ENCODE measurements around the gene PDGFA. TPM values are rescaled to one million over a fixed set of nuclear protein-coding genes. Genes with fewer than 3 reads are reported as not detected.
"Not testable (repeated sequence)": the region's sequence is repeated elsewhere in the genome, so short reads cannot be mapped to it uniquely, and the experiment has no call there.

The PDGFA gene
- total and polyA plus RNA-seq, 7 experiments from 2014 or later = 0.16 to 2.6 (median 1.1) TPM; not detected in 3

GRCh38 chr7:552151-552867 is 32.7 kb upstream of the PDGFA start:
- peaks cover 0 to 18% (median 5%) of the 10 kb centered on the region in 5 donors for H3K36me3 Mint-ChIP-seq
- H3K4me3 Mint-ChIP-seq; intact Hi-C loops (cut with micrococcal nuclease); H3K27me3 Mint-ChIP-seq; ATAC-seq; H3K9me3 ChIP-seq (ENCODE audit: control insufficient read depth in 2 of 3, low read length in 3 of 3); DNase-seq; H3K4me3 ChIP-seq (ENCODE audit: low read length); H3K4me1 Mint-ChIP-seq; H3K27ac ChIP-seq (ENCODE audit: low read depth, low read length); H3K9me3 Mint-ChIP-seq; H3K27ac Mint-ChIP-seq; H3K27me3 ChIP-seq (ENCODE audit: control insufficient read depth in 2 of 2, insufficient read depth in 2 of 2, low read length in 2 of 2); POLR2A ChIA-PET; H3K4me1 ChIP-seq (ENCODE audit: control insufficient read depth in 2 of 2, insufficient read depth in 2 of 2, low read length in 2 of 2): not testable (repeated sequence)
- peaks cover 0 to 21% (median 0%) of the 10 kb centered on the region in 3 experiments for H3K36me3 ChIP-seq (ENCODE audit: control insufficient read depth in 2 of 3, insufficient read depth in 3 of 3, low read length in 3 of 3)
- CTCF ChIA-PET = interaction anchor here (0.6 kb wide), 1 partner anchor 958 kb away, joined by 3 read pairs; no protein-coding TSS in a partner anchor

GRCh38 chr7:551615-551970 is 31.9 kb upstream of the PDGFA start:
- H3K4me3 ChIP-seq (ENCODE audit: low read length); H3K27ac Mint-ChIP-seq; ATAC-seq; POLR2A ChIA-PET; H3K4me1 ChIP-seq (ENCODE audit: control insufficient read depth in 2 of 2, insufficient read depth in 2 of 2, low read length in 2 of 2); H3K27me3 ChIP-seq (ENCODE audit: control insufficient read depth in 2 of 2, insufficient read depth in 2 of 2, low read length in 2 of 2); H3K27me3 Mint-ChIP-seq; intact Hi-C loops (cut with micrococcal nuclease); H3K9me3 Mint-ChIP-seq; CTCF ChIA-PET; DNase-seq; H3K27ac ChIP-seq (ENCODE audit: low read depth, low read length); H3K4me1 Mint-ChIP-seq; H3K4me3 Mint-ChIP-seq; H3K9me3 ChIP-seq (ENCODE audit: control insufficient read depth in 2 of 3, low read length in 3 of 3): not testable (repeated sequence)
- peaks cover 0 to 21% (median 0%) of the 10 kb centered on the region in 3 experiments for H3K36me3 ChIP-seq (ENCODE audit: control insufficient read depth in 2 of 3, insufficient read depth in 3 of 3, low read length in 3 of 3)
- H3K36me3 Mint-ChIP-seq = peaks cover 0 to 16% (median 5%) of the 10 kb centered on the region in 5 donors

GRCh38 chr7:550881-551614 is 31.4 kb upstream of the PDGFA start:
- CTCF ChIA-PET = interaction anchor here (0.7 kb wide), 1 partner anchor 186 kb away, joined by 4 read pairs; no protein-coding TSS in a partner anchor

DNA sequence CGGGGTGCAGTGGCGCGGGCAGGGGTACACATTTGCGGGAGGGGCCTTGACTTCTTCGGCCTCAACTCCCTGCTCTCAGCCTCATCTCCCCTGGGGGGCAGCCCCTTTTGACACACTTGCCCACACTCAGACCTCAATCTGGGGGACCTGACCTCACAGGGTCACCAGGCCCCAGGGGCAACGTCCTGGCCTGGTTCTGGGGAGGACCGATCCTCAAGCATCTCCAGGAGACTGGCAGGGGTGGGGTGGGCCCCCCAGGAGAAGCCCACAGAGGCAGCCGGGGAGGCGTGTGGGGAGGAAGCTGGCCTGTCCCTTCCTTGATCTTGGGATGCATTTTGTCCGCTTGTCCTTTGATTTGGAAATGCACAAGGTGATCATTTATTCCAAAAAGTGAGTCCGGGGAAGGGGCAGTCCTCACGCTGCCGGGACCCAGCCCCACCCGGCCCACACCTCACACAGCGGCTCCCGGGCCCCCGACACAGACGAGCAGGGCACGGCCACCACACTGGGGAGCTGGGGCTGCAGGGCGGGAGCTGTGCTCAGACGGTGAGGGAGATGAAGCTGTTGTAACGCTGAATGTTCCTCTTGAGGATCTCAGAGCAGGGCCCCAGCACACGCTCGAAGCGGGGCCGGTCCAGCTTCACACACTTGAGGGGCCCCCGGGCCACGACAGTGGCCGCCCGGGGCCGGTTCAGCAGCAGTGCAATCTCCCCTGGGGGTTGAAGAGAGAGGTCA is 30.4 kb upstream of the PDGFA start:
- peaks cover 0 to 19% (median 0%) of the 10 kb centered on the region in 3 experiments for H3K36me3 ChIP-seq (ENCODE audit: control insufficient read depth in 2 of 3, insufficient read depth in 3 of 3, low read length in 3 of 3)
- H3K4me1 ChIP-seq (ENCODE audit: control insufficient read depth in 2 of 2, insufficient read depth in 2 of 2, low read length in 2 of 2) = no peaks in the 10 kb centered on the region
- Mint-ChIP-seq H3K27ac (no peak overlapping the region), H3K9me3 (peaks cover 0 to 5% (median 2%) of the 10 kb centered on the region in 11 donors), H3K4me3 (no peak overlapping the region), H3K27me3 (no peaks in the 10 kb centered on the region), H3K36me3 (peaks cover 3 to 16% (median 9%) of the 10 kb centered on the region in 5 donors), H3K4me1 (no peaks in the 10 kb centered on the region)
- POLR2A ChIA-PET = no interaction called here
- H3K27ac ChIP-seq (ENCODE audit: low read depth, low read length) = no peak overlapping the region
- H3K9me3 ChIP-seq (ENCODE audit: control insufficient read depth in 2 of 3, low read length in 3 of 3) = no peaks in the 10 kb centered on the region
- H3K4me3 ChIP-seq (ENCODE audit: low read length) = no peak overlapping the region
- CTCF ChIA-PET = interaction anchor here (0.7 kb wide), 1 partner anchor 157 kb away, joined by 3 read pairs; no protein-coding TSS in a partner anchor
- no peaks in the 10 kb centered on the region for H3K27me3 ChIP-seq (ENCODE audit: control insufficient read depth in 2 of 2, insufficient read depth in 2 of 2, low read length in 2 of 2)
- DNase-seq (no peak), ATAC-seq (no peak)
- intact Hi-C loops (cut with micrococcal nuclease) = no loop called here

More at GRCh38 chr7:550881-551614, 31.4 kb upstream of the PDGFA start:
- Mint-ChIP-seq H3K4me3 (no peak overlapping the region), H3K9me3 (peaks cover 0 to 2% (median 0%) of the 10 kb centered on the region in 11 donors), H3K4me1 (no peaks in the 10 kb centered on the region), H3K27me3 (no peaks in the 10 kb centered on the region), H3K36me3 (peaks cover 0 to 16% (median 5%) of the 10 kb centered on the region in 5 donors), H3K27ac (no peak overlapping the region)
- H3K27ac ChIP-seq (ENCODE audit: low read depth, low read length) = no peak overlapping the region
- intact Hi-C loops (cut with micrococcal nuclease) = no loop called here
- no peaks in the 10 kb centered on the region for H3K27me3 ChIP-seq (ENCODE audit: control insufficient read depth in 2 of 2, insufficient read depth in 2 of 2, low read length in 2 of 2)
- DNase-seq = no peak
- no peak for ATAC-seq
- H3K9me3 ChIP-seq (ENCODE audit: control insufficient read depth in 2 of 3, low read length in 3 of 3) = no peaks in the 10 kb centered on the region
- no peaks in the 10 kb centered on the region for H3K4me1 ChIP-seq (ENCODE audit: control insufficient read depth in 2 of 2, insufficient read depth in 2 of 2, low read length in 2 of 2)
- POLR2A ChIA-PET = no interaction called here
- H3K4me3 ChIP-seq (ENCODE audit: low read length) = no peak overlapping the region
- peaks cover 0 to 21% (median 0%) of the 10 kb centered on the region in 3 experiments for H3K36me3 ChIP-seq (ENCODE audit: control insufficient read depth in 2 of 3, insufficient read depth in 3 of 3, low read length in 3 of 3)

DNA sequence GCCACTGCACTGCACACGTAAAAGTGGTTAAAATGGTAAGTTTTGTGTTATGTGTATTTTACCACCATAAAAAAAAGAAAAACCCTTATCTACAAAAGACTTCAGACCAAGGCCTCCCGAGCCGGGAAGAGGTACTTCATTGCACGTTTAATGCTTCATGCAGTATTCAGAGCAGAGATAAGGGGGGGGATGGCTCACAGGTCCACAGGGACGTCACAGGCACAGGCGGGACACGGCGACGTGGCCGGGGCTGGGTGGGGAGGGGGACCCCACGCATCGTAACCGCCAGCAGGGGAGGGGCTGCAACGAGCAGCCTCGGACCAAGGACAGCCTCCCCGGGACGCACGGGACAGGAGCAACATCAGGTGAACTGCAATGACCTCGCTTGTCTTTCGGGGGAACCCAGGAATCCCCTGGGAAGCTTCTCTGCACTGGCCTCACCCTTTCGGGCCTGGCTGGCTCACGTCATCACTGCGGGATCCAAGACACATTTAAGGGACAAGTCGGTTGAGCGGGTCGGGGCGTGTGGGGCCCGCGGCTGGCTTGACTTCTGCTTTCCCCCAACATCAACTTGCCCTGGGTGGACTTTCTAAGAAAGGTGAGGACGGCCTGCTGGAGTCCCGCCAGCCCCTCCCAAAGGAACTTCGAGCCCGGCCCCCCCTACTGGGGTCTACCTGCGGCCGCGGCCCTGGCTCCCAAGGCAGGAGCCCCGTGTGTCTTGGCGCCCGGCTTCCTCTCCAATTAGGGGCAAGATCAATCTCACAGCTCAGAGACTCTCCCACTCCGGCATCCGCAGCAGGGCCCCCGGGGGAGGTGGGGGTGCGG is 29.6 kb upstream of the PDGFA start:
- POLR2A ChIA-PET = no interaction called here
- no peak for ATAC-seq

DNA sequence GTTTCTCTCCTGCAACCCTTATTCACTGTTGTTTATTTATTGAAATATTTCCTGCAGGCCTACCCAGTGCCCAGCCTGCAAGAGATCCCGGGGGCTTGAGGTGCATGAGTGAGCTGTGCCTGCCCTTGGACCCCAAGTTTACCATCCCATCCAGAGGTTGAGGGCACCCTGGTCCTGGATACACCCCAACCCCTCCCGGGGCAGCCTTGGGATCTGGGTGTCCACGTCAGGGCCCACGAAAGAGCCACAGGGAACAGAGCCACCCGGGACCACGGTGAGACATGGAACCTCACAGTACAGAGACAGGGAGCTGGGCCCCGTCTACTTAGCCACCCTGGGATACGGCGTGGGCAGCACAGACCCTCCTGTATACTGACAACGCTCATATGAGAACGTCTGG is 28.8 kb upstream of the PDGFA start:
- intact Hi-C loops (cut with micrococcal nuclease) = no loop called here
- POLR2A ChIA-PET = no interaction called here
- Histone ChIP-seq H3K4me3 (ENCODE audit: low read length) (no peak overlapping the region), H3K27me3 (ENCODE audit: control insufficient read depth in 2 of 2, insufficient read depth in 2 of 2, low read length in 2 of 2) (no peaks in the 10 kb centered on the region), H3K27ac (ENCODE audit: low read depth, low read length) (no peak overlapping the region), H3K36me3 (ENCODE audit: control insufficient read depth in 2 of 3, insufficient read depth in 3 of 3, low read length in 3 of 3) (peaks cover 0 to 17% (median 0%) of the 10 kb centered on the region in 3 experiments), H3K4me1 (ENCODE audit: control insufficient read depth in 2 of 2, insufficient read depth in 2 of 2, low read length in 2 of 2) (no peaks in the 10 kb centered on the region), H3K9me3 (ENCODE audit: control insufficient read depth in 2 of 3, low read length in 3 of 3) (no peaks in the 10 kb centered on the region)
- Mint-ChIP-seq H3K4me3 (no peak overlapping the region), H3K9me3 (peaks cover 0 to 5% (median 2%) of the 10 kb centered on the region in 11 donors), H3K27ac (no peak overlapping the region), H3K4me1 (no peaks in the 10 kb centered on the region), H3K36me3 (peaks cover 3 to 16% (median 9%) of the 10 kb centered on the region in 5 donors), H3K27me3 (no peaks in the 10 kb centered on the region)
- DNase-seq (no peak), ATAC-seq (no peak)
- CTCF ChIA-PET = no interaction called here

More for the DNA sequence above, 29.6 kb upstream of the PDGFA start:
- DNase-seq = no peak
- Mint-ChIP-seq H3K27ac (no peak overlapping the region), H3K4me3 (no peak overlapping the region), H3K36me3 (peaks cover 3 to 16% (median 9%) of the 10 kb centered on the region in 5 donors), H3K27me3 (no peaks in the 10 kb centered on the region), H3K9me3 (peaks cover 0 to 5% (median 2%) of the 10 kb centered on the region in 11 donors), H3K4me1 (no peaks in the 10 kb centered on the region)
- CTCF ChIA-PET = no interaction called here
- Histone ChIP-seq H3K4me3 (ENCODE audit: low read length) (no peak overlapping the region), H3K27ac (ENCODE audit: low read depth, low read length) (no peak overlapping the region), H3K36me3 (ENCODE audit: control insufficient read depth in 2 of 3, insufficient read depth in 3 of 3, low read length in 3 of 3) (peaks cover 0 to 17% (median 0%) of the 10 kb centered on the region in 3 experiments), H3K9me3 (ENCODE audit: control insufficient read depth in 2 of 3, low read length in 3 of 3) (no peaks in the 10 kb centered on the region), H3K27me3 (ENCODE audit: control insufficient read depth in 2 of 2, insufficient read depth in 2 of 2, low read length in 2 of 2) (no peaks in the 10 kb centered on the region), H3K4me1 (ENCODE audit: control insufficient read depth in 2 of 2, insufficient read depth in 2 of 2, low read length in 2 of 2) (no peaks in the 10 kb centered on the region)
- intact Hi-C loops (cut with micrococcal nuclease) = no loop called here
